HG03060 (cell line): ENCODE data around the gene RPL36.

Source experiments
- ATAC-seq: cut with Tn5 transposase; IDR thresholded peaks from one replicate; pipeline ENCODE4 v1.9.1; 2021; ENCODE audit warnings: low read depth, moderate number of reproducible peaks; ENCODE audit not compliant: unreplicated experiment

Gene RPL36

GRCh38 chr19:5690125-5690954, at the start of gene RPL36:
TSS of gene RPL36 (plus strand) at chr19:5690295. CDS start at chr19:5690508, 213 bp downstream.
- ATAC-seq: no peak

- no peak for ATAC-seq
Measured at GRCh38 chr19:5641171-5641570, 48.9 kb upstream of the RPL36 start.

- no peak for ATAC-seq
Measured at GRCh38 chr19:5642204-5642603, 47.9 kb upstream of the RPL36 start.

DNA sequence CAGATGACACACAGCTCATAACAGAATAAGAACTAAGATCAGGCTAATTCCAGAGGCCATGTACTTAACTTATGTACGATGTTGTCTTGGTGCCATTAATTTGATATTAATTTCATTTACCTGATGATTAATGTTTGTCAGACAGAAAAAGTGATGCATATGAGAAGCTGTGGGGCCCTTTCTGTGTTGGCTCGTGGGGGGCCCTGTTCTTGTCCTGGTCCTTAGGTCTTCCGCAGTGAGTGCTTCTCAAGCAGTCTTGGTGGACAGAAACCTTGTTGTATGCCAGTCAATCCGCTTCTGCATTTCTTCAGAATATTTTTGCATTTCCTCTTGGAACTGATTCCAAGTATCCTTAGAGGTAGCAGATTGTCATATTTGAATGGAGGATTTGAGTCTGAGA, 47.0 kb upstream of the RPL36 start:
- ATAC-seq: no peak

GRCh38 chr19:5644037-5644436, 46.1 kb upstream of the RPL36 start:
- ATAC-seq: no peak

DNA sequence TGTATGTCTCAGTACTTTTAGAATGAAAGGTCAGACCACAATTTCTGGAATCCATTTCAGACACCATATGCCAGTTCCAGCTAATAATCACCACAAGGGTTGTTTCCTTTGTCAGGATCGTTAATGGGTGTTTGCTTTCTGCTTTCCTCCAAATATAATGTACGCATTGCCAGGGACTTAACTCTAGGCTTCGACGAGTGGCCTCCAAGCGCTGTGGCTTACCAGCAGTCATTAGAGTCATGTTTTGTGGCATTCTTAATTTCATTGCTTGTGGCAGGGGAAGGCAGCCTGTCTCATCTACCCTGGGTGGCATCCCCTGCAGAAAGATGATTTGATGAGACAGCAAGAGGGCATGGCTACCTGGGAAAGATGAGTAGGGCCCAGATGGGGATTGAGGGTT, 44.7 kb upstream of the RPL36 start:
- no peak for ATAC-seq

DNA sequence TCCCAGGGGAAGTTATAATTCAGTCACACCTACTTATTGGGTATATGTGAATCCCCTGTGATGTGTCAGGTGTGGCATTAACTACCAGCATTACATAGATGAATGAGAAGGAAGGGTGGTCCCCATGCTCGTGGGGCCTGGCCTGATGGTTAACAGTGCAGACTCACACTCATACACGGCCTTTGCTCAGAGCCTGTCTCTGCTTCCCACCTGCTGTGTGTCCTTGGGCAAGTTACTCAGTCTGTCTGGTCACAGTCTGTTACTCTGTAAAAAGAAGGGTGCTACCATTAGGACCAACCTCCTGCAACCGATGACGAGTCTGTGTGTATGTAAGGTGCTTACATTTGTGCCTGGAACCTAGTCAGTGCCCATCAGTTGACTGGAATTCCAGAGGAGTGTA, 43.4 kb upstream of the RPL36 start:
- no peak for ATAC-seq

DNA sequence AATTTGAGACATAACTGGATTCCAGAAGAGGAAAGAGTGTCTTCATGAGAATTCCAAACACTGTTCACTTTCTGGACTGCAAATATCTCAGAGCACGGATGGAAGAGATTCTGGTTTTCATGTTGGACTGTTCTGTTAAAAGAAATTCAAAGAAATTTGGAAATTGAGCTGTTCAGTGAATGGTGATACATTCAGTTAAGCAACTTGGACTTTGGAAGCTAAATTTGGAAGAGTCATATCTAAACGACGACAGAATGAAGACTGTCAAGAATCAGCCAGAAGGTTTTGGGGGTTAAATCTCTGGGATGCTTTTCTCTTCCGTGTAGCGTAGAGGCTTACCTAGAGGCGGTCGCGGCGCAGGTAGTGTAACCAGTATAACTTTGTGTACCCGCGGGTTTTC, 41.6 kb upstream of the RPL36 start:
- ATAC-seq: no peak

DNA sequence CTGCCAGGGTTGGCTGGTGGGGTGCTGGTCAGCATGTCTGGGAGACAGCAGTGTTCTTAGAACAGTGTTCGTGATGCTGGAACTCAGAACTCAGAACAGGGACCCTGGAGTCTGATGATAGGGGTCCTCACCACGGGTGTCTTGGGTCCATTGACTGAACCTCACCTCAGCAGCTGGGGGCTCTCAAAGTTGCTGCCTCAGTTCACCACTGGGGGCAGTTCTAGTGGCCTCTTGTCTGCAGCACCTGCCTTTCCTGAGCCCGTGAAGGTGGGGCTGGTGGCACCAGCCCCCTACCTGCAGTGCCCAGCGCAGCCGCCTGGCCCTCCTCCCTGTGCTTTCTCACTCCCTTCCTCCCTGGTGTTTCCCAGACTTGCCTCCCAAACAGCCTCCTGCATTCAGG, 38.7 kb upstream of the RPL36 start:
- ATAC-seq: no peak

GRCh38 chr19:5652261-5652660, 37.8 kb upstream of the RPL36 start:
- no peak for ATAC-seq

- ATAC-seq: no peak
Measured at GRCh38 chr19:5654931-5655330, 35.2 kb upstream of the RPL36 start.

- ATAC-seq: no peak
Measured at GRCh38 chr19:5655412-5655811, 34.7 kb upstream of the RPL36 start.

DNA sequence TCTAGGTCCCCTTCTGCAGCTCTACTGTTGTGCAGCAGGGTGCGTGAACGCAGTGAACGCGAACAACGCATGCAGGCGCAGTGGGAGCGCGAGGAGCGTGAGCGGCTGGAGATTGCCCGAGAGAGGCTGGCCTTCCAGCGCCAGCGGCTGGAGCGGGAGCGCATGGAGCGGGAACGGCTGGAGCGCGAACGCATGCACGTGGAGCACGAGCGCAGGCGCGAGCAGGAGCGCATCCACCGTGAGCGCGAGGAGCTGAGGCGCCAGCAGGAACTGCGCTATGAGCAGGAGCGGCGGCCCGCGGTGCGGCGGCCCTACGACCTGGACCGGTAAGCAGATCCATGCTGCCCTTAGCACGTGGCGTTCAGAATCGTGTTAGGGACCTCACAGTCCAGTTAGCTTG, 28.6 kb upstream of the RPL36 start:
- ATAC-seq: no peak

DNA sequence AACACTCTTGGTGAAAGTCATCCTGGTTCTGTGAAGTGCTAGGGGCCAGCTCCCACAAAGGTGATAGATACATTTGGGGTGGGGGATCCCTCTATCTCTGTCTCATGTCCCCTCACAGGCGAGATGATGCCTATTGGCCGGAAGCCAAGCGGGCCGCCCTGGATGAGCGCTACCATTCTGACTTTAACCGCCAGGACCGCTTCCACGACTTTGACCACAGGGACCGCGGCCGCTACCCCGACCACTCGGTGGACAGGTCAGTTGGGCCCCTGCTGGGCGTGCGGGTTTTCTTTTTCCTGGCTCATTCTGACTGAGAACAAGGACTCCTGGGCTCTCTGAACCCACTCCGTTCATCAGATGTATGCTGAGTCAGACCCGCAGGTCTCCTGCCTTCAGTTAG, 26.2 kb upstream of the RPL36 start:
- ATAC-seq: no peak

GRCh38 chr19:5664515-5664914, 25.6 kb upstream of the RPL36 start:
- ATAC-seq: no peak

GRCh38 chr19:5665781-5666513, 24.1 kb upstream of the RPL36 start:
- ATAC-seq: no peak

DNA sequence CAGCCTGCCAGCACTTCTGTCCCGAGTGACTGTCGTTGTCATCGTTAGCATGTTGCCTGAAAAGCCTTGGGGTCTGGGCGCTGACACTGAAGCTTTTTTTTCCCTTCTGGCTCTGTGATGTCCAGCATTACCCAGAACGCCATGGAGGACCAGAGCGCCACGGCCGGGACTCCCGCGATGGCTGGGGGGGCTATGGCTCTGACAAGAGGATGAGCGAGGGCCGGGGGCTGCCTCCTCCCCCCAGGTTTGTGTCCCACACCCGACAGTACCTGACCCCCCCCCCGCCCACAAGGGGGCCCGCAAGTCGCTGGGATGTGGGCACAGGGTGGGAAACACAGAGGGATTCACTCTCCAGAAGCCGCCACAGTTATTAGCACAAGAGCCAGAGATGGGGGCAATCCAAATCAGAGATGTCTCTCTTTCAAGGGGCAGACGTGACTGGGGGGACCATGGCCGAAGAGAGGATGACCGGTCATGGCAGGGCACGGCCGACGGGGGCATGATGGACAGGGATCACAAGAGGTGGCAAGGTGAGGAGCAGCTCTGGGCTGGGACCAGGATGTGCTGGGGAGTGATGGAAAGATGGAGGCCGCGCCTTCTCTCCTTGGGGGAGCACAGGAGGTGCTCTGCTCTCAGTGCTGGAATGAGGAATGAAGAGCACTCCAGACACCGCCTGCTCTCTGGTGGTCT, 23.0 kb upstream of the RPL36 start:
- ATAC-seq: no peak

- no peak for ATAC-seq
Measured at GRCh38 chr19:5667751-5668271, 22.3 kb upstream of the RPL36 start.

GRCh38 chr19:5669212-5669611, 20.9 kb upstream of the RPL36 start:
- no peak for ATAC-seq

GRCh38 chr19:5671600-5671999, 18.5 kb upstream of the RPL36 start:
- ATAC-seq: no peak
